Skeletal muscle tissue (tissue), 4 donors: ENCODE measurements around the gene SMDT1. TPM values are rescaled to one million over a fixed set of nuclear protein-coding genes. Genes with fewer than 3 reads are reported as not detected.

ENCODE experiments used
- H3K27ac ChIP-seq: one replicate; pipeline ENCODE4 v1.7.0; 2013; ENCODE audit warnings: mild to moderate bottlenecking, low read depth, low read length, inconsistent platforms
- H3K27me3 ChIP-seq, 3 donors: one replicate each; pipeline ENCODE4 v1.7.0; 2013; ENCODE audit warnings: low read length in 3 of 3; ENCODE audit not compliant: control insufficient read depth in 3 of 3, insufficient read depth in 3 of 3
- H3K36me3 ChIP-seq, 3 donors: one replicate each; pipeline ENCODE4 v1.7.0; 2013; ENCODE audit warnings: low read length in 3 of 3; ENCODE audit not compliant: control insufficient read depth in 3 of 3, insufficient read depth in 3 of 3
- H3K4me1 ChIP-seq, 3 donors: one replicate each; pipeline ENCODE4 v1.7.0; 2013; ENCODE audit warnings: low read length in 3 of 3, mild to moderate bottlenecking in 3 of 3; ENCODE audit not compliant: control insufficient read depth in 3 of 3, insufficient read depth in 3 of 3
- H3K4me3 ChIP-seq, 3 donors: one replicate each; pipeline ENCODE4 v1.7.0; 2013; ENCODE audit warnings: low read length in 3 of 3
- H3K9ac ChIP-seq, 3 donors: one replicate each; pipeline ENCODE4 v1.7.0; 2013; ENCODE audit warnings: low read length in 3 of 3, mild to moderate bottlenecking in 3 of 3, moderate library complexity in 2 of 3, low read depth in 1 of 3
- H3K9me3 ChIP-seq, 3 donors: one replicate each; pipeline ENCODE4 v1.7.0; 2013; ENCODE audit warnings: low read length in 3 of 3; ENCODE audit not compliant: control insufficient read depth in 3 of 3
- total RNA-seq: library from RNA; depleted of rRNA; stranded (reverse); fragments of >200 nt; gene quantifications from one replicate; pipeline ENCODE4 v1.2.3, GENCODE V29; 2014
- donor health status: Osteomylitis.

SMDT1 gene, protein sequence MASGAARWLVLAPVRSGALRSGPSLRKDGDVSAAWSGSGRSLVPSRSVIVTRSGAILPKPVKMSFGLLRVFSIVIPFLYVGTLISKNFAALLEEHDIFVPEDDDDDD
- total RNA-seq = 15.1 TPM

DNA sequence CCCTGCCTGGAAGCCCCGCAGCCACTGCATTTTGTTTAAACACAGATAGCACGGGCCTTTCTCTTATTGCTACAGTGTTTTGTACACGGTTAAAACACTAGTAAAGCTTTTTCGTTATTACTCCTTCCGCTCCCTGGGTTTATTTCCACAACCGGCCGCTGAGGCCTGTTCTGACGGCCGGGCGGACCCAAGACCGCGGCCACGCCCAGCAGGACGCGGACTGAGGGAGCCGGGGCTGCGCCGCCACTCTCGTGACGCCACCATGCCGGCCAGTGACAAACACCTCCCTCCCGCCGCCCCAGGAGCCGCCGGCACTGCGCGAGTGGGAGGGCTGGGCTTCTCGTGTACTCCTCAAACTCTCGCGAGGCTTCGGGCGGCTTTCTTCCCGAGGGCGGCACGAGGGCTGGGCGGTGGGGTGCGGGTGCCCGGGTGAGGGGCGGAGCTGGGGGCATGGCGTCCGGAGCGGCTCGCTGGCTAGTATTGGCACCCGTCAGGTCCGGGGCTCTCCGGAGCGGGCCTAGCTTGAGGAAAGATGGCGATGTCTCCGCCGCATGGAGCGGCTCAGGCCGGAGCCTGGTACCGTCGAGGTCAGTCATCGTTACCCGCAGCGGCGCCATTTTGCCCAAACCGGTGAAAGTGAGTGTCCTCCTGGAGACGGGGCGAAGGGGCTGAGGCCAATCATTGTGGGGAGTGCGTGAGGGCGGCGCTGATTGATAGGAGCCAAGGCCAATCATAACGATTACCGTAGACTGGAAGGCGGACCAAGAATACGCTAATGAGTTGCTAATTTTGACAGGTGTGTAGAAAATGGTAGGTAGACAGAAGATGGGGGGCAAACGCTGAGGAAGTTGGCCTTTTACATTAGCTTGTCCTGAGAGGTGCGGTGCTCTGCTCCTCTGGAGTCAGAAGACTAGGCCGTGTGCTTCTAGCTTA, at the start of gene SMDT1:
TSS of gene SMDT1 (plus strand) at position 382 of the 933 bp plus-strand sequence. CDS start at position 451, 69 bp downstream.
- H3K4me3 ChIP-seq = peak within 1 kb of the TSS; percentile 76 to 91 (median 83)
- H3K4me1 ChIP-seq = peaks cover 29 to 48% (median 29%) of the 10 kb centered on the region in 3 donors
- peak within 1 kb of the TSS; percentile 99 for H3K9ac ChIP-seq
- peaks cover 17 to 34% (median 21%) of the 10 kb centered on the region in 3 donors for H3K36me3 ChIP-seq
- H3K27me3 ChIP-seq = no peaks in the 10 kb centered on the region
- peak within 1 kb of the TSS; percentile 100 for H3K27ac ChIP-seq
- no peaks in the 10 kb centered on the region for H3K9me3 ChIP-seq

GRCh38 chr22:42033263-42034181, 46.0 kb upstream of the SMDT1 start:
- no peaks in the 10 kb centered on the region for H3K27me3 ChIP-seq
- H3K36me3 ChIP-seq = no peaks in the 10 kb centered on the region
- no peak overlapping the region for H3K27ac ChIP-seq
- no peaks in the 10 kb centered on the region for H3K9me3 ChIP-seq
- no peak overlapping the region for H3K9ac ChIP-seq
- H3K4me1 ChIP-seq = peaks cover 0 to 7% (median 5%) of the 10 kb centered on the region in 3 donors
- no peak overlapping the region for H3K4me3 ChIP-seq

GRCh38 chr22:42035256-42035655, 44.2 kb upstream of the SMDT1 start:
- Histone ChIP-seq H3K27me3 (no peaks in the 10 kb centered on the region), H3K36me3 (no peaks in the 10 kb centered on the region), H3K4me3 (no peak overlapping the region), H3K9me3 (no peaks in the 10 kb centered on the region), H3K27ac (no peak overlapping the region), H3K4me1 (peaks cover 0 to 7% (median 5%) of the 10 kb centered on the region in 3 donors), H3K9ac (no peak overlapping the region)

- Histone ChIP-seq H3K27ac (no peak overlapping the region), H3K36me3 (peaks cover 0 to 5% (median 2%) of the 10 kb centered on the region in 3 donors), H3K9me3 (peaks cover 0 to 4% (median 0%) of the 10 kb centered on the region in 3 donors), H3K4me1 (no peaks in the 10 kb centered on the region), H3K4me3 (no peak overlapping the region), H3K9ac (no peak overlapping the region), H3K27me3 (no peaks in the 10 kb centered on the region)
These were observed 40.2 kb upstream of the SMDT1 start for GRCh38 chr22:42039271-42039670.

GRCh38 chr22:42041784-42042183, 37.7 kb upstream of the SMDT1 start:
- H3K9ac ChIP-seq = no peak overlapping the region
- no peak overlapping the region for H3K27ac ChIP-seq
- no peak overlapping the region for H3K4me3 ChIP-seq
- H3K36me3 ChIP-seq = peaks cover 0 to 5% (median 2%) of the 10 kb centered on the region in 3 donors
- H3K4me1 ChIP-seq = no peaks in the 10 kb centered on the region
- no peaks in the 10 kb centered on the region for H3K27me3 ChIP-seq
- peaks cover 0 to 4% (median 0%) of the 10 kb centered on the region in 3 donors for H3K9me3 ChIP-seq

DNA sequence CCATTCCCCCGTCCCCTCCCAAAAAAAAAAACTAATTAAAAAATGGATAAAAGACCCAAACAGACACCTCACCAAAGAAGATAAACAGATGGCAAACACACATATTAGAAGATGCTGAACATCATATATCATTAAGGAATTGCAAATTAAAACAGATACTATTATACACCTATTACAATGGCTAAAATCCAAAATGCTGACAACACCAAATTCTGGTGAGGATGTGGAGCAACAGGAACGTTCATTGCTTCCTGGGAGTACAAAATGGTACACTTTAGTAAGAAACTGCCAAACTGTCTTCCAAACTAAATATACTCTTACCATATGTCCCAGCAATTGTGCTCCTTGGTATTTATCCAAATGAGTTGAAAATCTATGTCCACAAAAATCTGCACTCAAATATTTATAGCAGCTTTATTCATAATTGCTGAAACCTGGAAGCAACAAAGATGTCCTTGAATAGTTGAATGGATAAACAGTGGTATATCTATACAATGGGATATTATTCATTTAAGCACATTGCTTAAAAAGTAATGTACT, 28.8 kb upstream of the SMDT1 start:
- Histone ChIP-seq H3K4me1 (no peaks in the 10 kb centered on the region), H3K36me3 (no peaks in the 10 kb centered on the region), H3K27me3 (no peaks in the 10 kb centered on the region), H3K9me3 (no peaks in the 10 kb centered on the region), H3K9ac (no peak overlapping the region), H3K27ac (no peak overlapping the region), H3K4me3 (no peak overlapping the region)

GRCh38 chr22:42052765-42053164, 26.7 kb upstream of the SMDT1 start:
- Histone ChIP-seq H3K27me3 (no peaks in the 10 kb centered on the region), H3K9ac (no peak overlapping the region), H3K4me3 (no peak overlapping the region), H3K36me3 (no peaks in the 10 kb centered on the region), H3K27ac (no peak overlapping the region), H3K4me1 (no peaks in the 10 kb centered on the region), H3K9me3 (peaks cover 0 to 6% (median 0%) of the 10 kb centered on the region in 3 donors)

- H3K27ac ChIP-seq = no peak overlapping the region
- H3K27me3 ChIP-seq = no peaks in the 10 kb centered on the region
- no peak overlapping the region for H3K9ac ChIP-seq
- H3K4me1 ChIP-seq = no peaks in the 10 kb centered on the region
- H3K4me3 ChIP-seq = no peak overlapping the region
- peaks cover 0 to 6% (median 0%) of the 10 kb centered on the region in 3 donors for H3K9me3 ChIP-seq
- H3K36me3 ChIP-seq = peaks cover 27 to 33% (median 32%) of the 10 kb centered on the region in 3 donors
These were observed 22.6 kb upstream of the SMDT1 start for GRCh38 chr22:42056757-42057511.

DNA sequence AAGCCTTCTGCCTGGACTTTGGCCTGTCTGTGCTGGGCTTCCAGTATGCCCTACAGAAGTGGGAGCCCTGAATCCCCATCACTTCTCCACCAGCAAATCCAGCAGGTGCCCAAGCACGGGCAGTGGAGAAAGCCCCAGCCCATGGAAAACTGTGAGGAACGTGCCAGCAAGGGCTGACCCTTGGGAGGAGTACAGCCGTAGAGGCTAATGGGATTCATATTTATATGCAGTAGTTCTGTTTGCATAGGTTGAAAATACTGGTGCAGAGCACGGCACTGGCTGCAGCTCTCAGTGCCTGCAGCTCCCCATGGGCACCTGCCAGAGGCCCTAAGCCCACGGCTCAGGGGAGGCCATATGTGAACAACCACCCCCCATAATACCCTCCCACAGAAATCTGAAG, 19.0 kb upstream of the SMDT1 start:
- peaks cover 0 to 6% (median 0%) of the 10 kb centered on the region in 3 donors for H3K9me3 ChIP-seq
- no peak overlapping the region for H3K27ac ChIP-seq
- H3K9ac ChIP-seq = no peak overlapping the region
- no peaks in the 10 kb centered on the region for H3K27me3 ChIP-seq
- H3K36me3 ChIP-seq = peaks cover 41 to 51% (median 48%) of the 10 kb centered on the region in 3 donors
- no peaks in the 10 kb centered on the region for H3K4me1 ChIP-seq
- H3K4me3 ChIP-seq = no peak overlapping the region
